Measurements from ENCODE around the gene DCST2.

GRCh38 chr1:155077758-155078445 is 44.3 kb upstream of the DCST2 start:
- TF ChIP-seq, protein P1, sequence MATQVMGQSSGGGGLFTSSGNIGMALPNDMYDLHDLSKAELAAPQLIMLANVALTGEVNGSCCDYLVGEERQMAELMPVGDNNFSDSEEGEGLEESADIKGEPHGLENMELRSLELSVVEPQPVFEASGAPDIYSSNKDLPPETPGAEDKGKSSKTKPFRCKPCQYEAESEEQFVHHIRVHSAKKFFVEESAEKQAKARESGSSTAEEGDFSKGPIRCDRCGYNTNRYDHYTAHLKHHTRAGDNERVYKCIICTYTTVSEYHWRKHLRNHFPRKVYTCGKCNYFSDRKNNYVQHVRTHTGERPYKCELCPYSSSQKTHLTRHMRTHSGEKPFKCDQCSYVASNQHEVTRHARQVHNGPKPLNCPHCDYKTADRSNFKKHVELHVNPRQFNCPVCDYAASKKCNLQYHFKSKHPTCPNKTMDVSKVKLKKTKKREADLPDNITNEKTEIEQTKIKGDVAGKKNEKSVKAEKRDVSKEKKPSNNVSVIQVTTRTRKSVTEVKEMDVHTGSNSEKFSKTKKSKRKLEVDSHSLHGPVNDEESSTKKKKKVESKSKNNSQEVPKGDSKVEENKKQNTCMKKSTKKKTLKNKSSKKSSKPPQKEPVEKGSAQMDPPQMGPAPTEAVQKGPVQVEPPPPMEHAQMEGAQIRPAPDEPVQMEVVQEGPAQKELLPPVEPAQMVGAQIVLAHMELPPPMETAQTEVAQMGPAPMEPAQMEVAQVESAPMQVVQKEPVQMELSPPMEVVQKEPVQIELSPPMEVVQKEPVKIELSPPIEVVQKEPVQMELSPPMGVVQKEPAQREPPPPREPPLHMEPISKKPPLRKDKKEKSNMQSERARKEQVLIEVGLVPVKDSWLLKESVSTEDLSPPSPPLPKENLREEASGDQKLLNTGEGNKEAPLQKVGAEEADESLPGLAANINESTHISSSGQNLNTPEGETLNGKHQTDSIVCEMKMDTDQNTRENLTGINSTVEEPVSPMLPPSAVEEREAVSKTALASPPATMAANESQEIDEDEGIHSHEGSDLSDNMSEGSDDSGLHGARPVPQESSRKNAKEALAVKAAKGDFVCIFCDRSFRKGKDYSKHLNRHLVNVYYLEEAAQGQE (IDR thresholded peaks at IDR 0.05; ENCODE audit: borderline replicate concordance): no peak
- no peak for TF ChIP-seq CTCF (IDR thresholded peaks at IDR 0.05; ENCODE audit: poor library complexity, severe bottlenecking)
- no peak for TF ChIP-seq EZH2 (IDR thresholded peaks at IDR 0.05; ENCODE audit: borderline replicate concordance, insufficient read depth, low read length, poor library complexity, severe bottlenecking)
- TF ChIP-seq POLR2AphosphoS5 (IDR thresholded peaks at IDR 0.05): no peak
- TF ChIP-seq EP300 (conservative IDR thresholded peaks at IDR 0.05; ENCODE audit: poor library complexity, severe bottlenecking): no peak
- no peak for TF ChIP-seq MXI1 (conservative IDR thresholded peaks at IDR 0.05; ENCODE audit: poor library complexity, severe bottlenecking)
- TF ChIP-seq RAD21 (conservative IDR thresholded peaks at IDR 0.05): no peak
- no peak for TF ChIP-seq SMC3 (conservative IDR thresholded peaks at IDR 0.05; ENCODE audit: poor library complexity)
- TF ChIP-seq TAF1 (IDR thresholded peaks at IDR 0.05; ENCODE audit: low read depth): no peak

All from neural cell (in vitro differentiated cells).